ENCODE results near the gene BTBD9.

Gene BTBD9

GRCh38 chr6:38499529-38500096 lies 140.1 kb downstream of the BTBD9 start:
- Histone ChIP-seq H2AFZ (no peak overlapping the region), H3K4me2 (ENCODE audit: low read length) (no peak overlapping the region), H3K36me3 (ENCODE audit: control insufficient read depth, insufficient read depth, low read length) (no peaks in the 10 kb centered on the region), H3K4me3 (ENCODE audit: low read depth, low read length) (no peak overlapping the region), H3K27me3 (ENCODE audit: control insufficient read depth, insufficient read depth, low read length) (no peaks in the 10 kb centered on the region), H3K9ac (no peak overlapping the region), H3K9me3 (ENCODE audit: control insufficient read depth, low read length) (no peaks in the 10 kb centered on the region), H3K79me2 (no peaks in the 10 kb centered on the region), H3K27ac (no peak overlapping the region), H3K4me1 (peaks cover 2% of the 10 kb centered on the region)
- no peak for TF ChIP-seq CTCF (IDR thresholded peaks at IDR 0.05)

DNA sequence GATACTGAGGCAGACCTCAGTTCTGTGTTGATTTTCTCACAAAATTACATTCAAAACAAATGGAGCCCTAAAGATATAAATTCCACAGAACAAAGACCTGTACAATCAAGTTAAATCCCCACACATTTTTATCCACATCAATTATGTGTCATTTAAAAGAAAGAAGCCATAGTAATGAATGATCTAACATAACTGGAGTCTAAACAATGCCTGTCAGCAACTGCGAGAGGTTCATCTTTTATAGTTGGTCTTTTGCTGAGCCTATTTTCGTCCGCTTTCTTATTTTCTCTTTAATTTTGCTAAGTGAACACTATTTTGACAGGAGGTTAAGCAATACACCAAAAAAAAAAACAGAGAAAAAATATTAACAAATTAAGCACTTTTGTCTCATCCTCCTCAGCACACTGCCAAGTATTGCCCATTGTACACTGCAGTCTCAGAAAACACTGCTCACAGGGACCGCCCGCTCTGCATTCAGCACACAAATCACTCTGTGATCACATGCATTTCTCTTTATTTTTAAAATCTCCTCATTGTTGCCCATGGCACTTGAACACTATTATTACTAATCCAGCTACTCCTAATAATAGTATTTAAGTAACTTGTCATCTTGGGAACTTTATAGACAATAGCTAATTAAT lies 140.8 kb downstream of the BTBD9 start:
- Histone ChIP-seq H3K79me2 (no peaks in the 10 kb centered on the region), H3K27ac (no peak overlapping the region), H3K4me2 (ENCODE audit: low read length) (no peak overlapping the region), H3K27me3 (ENCODE audit: control insufficient read depth, insufficient read depth, low read length) (no peaks in the 10 kb centered on the region), H2AFZ (no peak overlapping the region), H3K9me3 (ENCODE audit: control insufficient read depth, low read length) (no peaks in the 10 kb centered on the region), H3K4me1 (peaks cover 2% of the 10 kb centered on the region), H3K9ac (no peak overlapping the region), H3K4me3 (ENCODE audit: low read depth, low read length) (no peak overlapping the region), H3K36me3 (ENCODE audit: control insufficient read depth, insufficient read depth, low read length) (no peaks in the 10 kb centered on the region)
- TF ChIP-seq CTCF (IDR thresholded peaks at IDR 0.05), result no peak

- Histone ChIP-seq H3K9me3 (ENCODE audit: control insufficient read depth, low read length) (no peaks in the 10 kb centered on the region), H3K4me3 (ENCODE audit: low read depth, low read length) (no peak overlapping the region), H3K36me3 (ENCODE audit: control insufficient read depth, insufficient read depth, low read length) (no peaks in the 10 kb centered on the region), H3K79me2 (no peaks in the 10 kb centered on the region), H2AFZ (no peak overlapping the region), H3K9ac (no peak overlapping the region), H3K27ac (no peak overlapping the region), H3K27me3 (ENCODE audit: control insufficient read depth, insufficient read depth, low read length) (no peaks in the 10 kb centered on the region), H3K4me2 (ENCODE audit: low read length) (no peak overlapping the region), H3K4me1 (no peaks in the 10 kb centered on the region)
- no peak for TF ChIP-seq CTCF (IDR thresholded peaks at IDR 0.05)
These were observed 141.6 kb downstream of the BTBD9 start for GRCh38 chr6:38498085-38498484.

DNA sequence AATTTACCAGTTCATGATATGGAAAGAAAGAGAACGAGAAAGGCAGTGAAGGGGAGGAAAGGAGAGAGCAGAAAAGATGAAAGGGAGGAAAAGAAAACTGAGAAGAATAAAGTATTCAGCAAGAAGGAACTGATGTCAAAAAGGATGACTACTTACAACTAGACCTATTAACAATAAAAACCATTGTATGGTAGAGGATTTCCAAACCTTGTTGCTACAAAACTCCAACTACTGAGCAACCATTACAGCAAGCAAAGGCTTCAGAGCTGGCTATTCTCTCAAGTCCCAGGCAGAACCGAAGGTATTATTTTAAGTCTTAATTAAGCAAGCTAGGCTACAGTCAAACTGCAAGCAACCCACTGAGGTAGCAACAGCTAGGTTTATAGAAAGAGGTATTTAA lies 142.2 kb downstream of the BTBD9 start:
- Histone ChIP-seq H3K79me2 (no peaks in the 10 kb centered on the region), H3K4me2 (ENCODE audit: low read length) (no peak overlapping the region), H3K27me3 (ENCODE audit: control insufficient read depth, insufficient read depth, low read length) (no peaks in the 10 kb centered on the region), H3K27ac (no peak overlapping the region), H3K4me3 (ENCODE audit: low read depth, low read length) (no peak overlapping the region), H3K9me3 (ENCODE audit: control insufficient read depth, low read length) (no peaks in the 10 kb centered on the region), H3K36me3 (ENCODE audit: control insufficient read depth, insufficient read depth, low read length) (no peaks in the 10 kb centered on the region), H3K4me1 (no peaks in the 10 kb centered on the region), H3K9ac (no peak overlapping the region), H2AFZ (no peak overlapping the region)
- no peak for TF ChIP-seq CTCF (IDR thresholded peaks at IDR 0.05)

Data from parathyroid adenoma (tissue), 2 donors.